Gastroesophageal sphincter (tissue), 4 donors: ENCODE data around the gene AQP6. TPM values are rescaled to one million over a fixed set of nuclear protein-coding genes. Genes with fewer than 3 reads are reported as not detected.

ENCODE experiments used
- ATAC-seq: fragments of 150-250 bp; one replicate; pipeline ENCODE4 v1.9.1; 2016; ENCODE audit warnings: mild to moderate bottlenecking, moderate library complexity
- H3K27ac ChIP-seq, 4 donors: fragments of 200-600 bp; sonication (generic) in 3 of 4; 1 replicate in 3 of 4; 2 replicates in 1 of 4; pipeline ENCODE4 v1.5.1; 2016 to 2019
- H3K27me3 ChIP-seq: fragments of 200-600 bp; sonication (generic); one replicate; pipeline ENCODE4 v1.5.1; 2019
- H3K36me3 ChIP-seq, 2 donors: fragments of 200-600 bp; sonication (generic); one replicate each; pipeline ENCODE4 v1.5.1; 2019; ENCODE audit warnings: control low read depth in 1 of 2
- H3K4me1 ChIP-seq, 3 donors: fragments of 200-600 bp; sonication (generic); 1 replicate in 2 of 3; 2 replicates in 1 of 3; pipeline ENCODE4 v1.5.1; 2016 to 2019; ENCODE audit warnings: control low read depth in 2 of 3
- H3K4me3 ChIP-seq, 2 donors: fragments of 200-600 bp; sonication (generic); one replicate each; pipeline ENCODE4 v1.5.1; 2019; ENCODE audit warnings: mild to moderate bottlenecking in 1 of 2, moderate library complexity in 1 of 2
- H3K9me3 ChIP-seq, 3 donors: fragments of 200-600 bp; sonication (generic); one replicate each; pipeline ENCODE4 v1.5.1; 2017 to 2019; ENCODE audit warnings: control low read depth in 2 of 3
- CTCF ChIP-seq, 4 experiments: fragments of 200-600 bp in 2 of 4; fragments of 450-650 bp in 2 of 4; sonication (generic) in 1 of 4; IDR thresholded peaks; one replicate each; pipeline ENCODE4 v1.5.1; 2017 to 2019; ENCODE audit warnings: antibody characterized with exemption in 4 of 4, mild to moderate bottlenecking in 2 of 4, moderate library complexity in 2 of 4
- EP300 ChIP-seq: sonication (generic); formaldehyde crosslinking; IDR thresholded peaks from one replicate; pipeline ENCODE4 v1.6.1; 2017; ENCODE audit warnings: antibody characterized with exemption, mild to moderate bottlenecking
- POLR2A ChIP-seq, 2 donors: fragments of 450-650 bp; IDR thresholded peaks; one replicate each; pipeline ENCODE4 v1.6.1; 2017; ENCODE audit warnings: antibody characterized with exemption in 2 of 2, mild to moderate bottlenecking in 2 of 2, moderate library complexity in 1 of 2
- POLR2AphosphoS5 ChIP-seq: sonication (generic); formaldehyde crosslinking; IDR thresholded peaks from one replicate; pipeline ENCODE4 v1.6.1; 2017; ENCODE audit warnings: antibody characterized with exemption
- WGBS, 2 donors: methylation state at CpG; one replicate each; pipeline ENCODE4 v1.1.5; 2018; ENCODE audit warnings: low coverage in 1 of 2; 5-methylcytosine and 5-hydroxymethylcytosine counted together
- total RNA-seq, 4 donors: library from RNA; depleted of rRNA; stranded (reverse); fragments of >200 nt; gene quantifications; one replicate each; pipeline ENCODE4 v1.1.0, GENCODE V29; 2016

Gene AQP6
- total RNA-seq, 4 donors from 2014 or later: not detected

GRCh38 chr12:49968471-49968870, 4.3 kb upstream of the AQP6 start:
- no peak for TF ChIP-seq EP300
- no peak for TF ChIP-seq POLR2AphosphoS5
- no peak for TF ChIP-seq CTCF (IDR thresholded peaks at IDR 0.05)
- TF ChIP-seq POLR2A (IDR thresholded peaks at IDR 0.05): no peak
- Histone ChIP-seq H3K4me3 (no peak overlapping the region), H3K27ac (peak overlapping the region in 1 of 4 donors; percentile 30), H3K4me1 (peaks cover 0 to 13% (median 8%) of the 10 kb centered on the region in 3 donors), H3K9me3 (no peaks in the 10 kb centered on the region), H3K27me3 (peaks cover 30% of the 10 kb centered on the region), H3K36me3 (no peaks in the 10 kb centered on the region)
- ATAC-seq: no peak
- WGBS, 2 donors: 60 to 100% methylated on average over 1 of the region's 6 CpGs

DNA sequence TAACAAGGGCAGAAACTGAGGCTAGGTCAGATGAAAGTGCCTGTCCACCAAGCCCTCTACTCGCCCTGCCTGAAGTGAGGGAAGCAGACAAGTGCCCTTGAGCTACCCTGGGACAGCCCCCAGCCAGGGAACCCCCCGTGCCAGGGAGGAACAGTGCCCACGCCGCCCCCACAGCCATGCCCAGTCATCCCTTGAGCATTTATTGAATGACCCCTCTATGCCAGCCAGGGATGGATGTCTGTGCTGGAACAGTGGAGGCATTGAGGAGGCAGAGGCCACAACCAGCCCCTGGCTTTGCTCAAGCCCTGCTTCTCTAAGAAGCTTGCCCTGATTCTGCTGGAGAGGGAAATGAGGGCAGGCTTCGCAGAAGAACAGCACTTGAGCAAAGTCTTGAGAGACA, 3.7 kb upstream of the AQP6 start:
- WGBS, 2 donors: 70 to 86% methylated on average over 1 to 5 of the region's 5 CpGs
- Histone ChIP-seq H3K27me3 (peaks cover 30% of the 10 kb centered on the region), H3K4me1 (peaks cover 0 to 15% (median 8%) of the 10 kb centered on the region in 3 donors), H3K27ac (peak overlapping the region in 1 of 4 donors; percentile 33), H3K36me3 (no peaks in the 10 kb centered on the region), H3K4me3 (no peak overlapping the region), H3K9me3 (no peaks in the 10 kb centered on the region)
- no peak for TF ChIP-seq EP300
- no peak for TF ChIP-seq POLR2A (IDR thresholded peaks at IDR 0.05)
- no peak for TF ChIP-seq POLR2AphosphoS5
- TF ChIP-seq CTCF (IDR thresholded peaks at IDR 0.05): no peak
- no peak for ATAC-seq

- no peak for ATAC-seq
- H3K4me3 ChIP-seq: no peak overlapping the region
- no peaks in the 10 kb centered on the region for H3K9me3 ChIP-seq
- 73 to 81% methylated on average over 10 to 12 of the region's 12 CpGs for WGBS, 2 donors
- peaks cover 30% of the 10 kb centered on the region for H3K27me3 ChIP-seq
- H3K27ac ChIP-seq: peak overlapping the region in 1 of 4 donors; percentile 33
- no peaks in the 10 kb centered on the region for H3K36me3 ChIP-seq
- TF ChIP-seq POLR2A (IDR thresholded peaks at IDR 0.05) (no peak), POLR2AphosphoS5 (no peak), CTCF (IDR thresholded peaks at IDR 0.05) (no peak), EP300 (no peak)
- H3K4me1 ChIP-seq: peaks cover 0 to 23% (median 14%) of the 10 kb centered on the region in 3 donors
These were observed 2.9 kb upstream of the AQP6 start for GRCh38 chr12:49969651-49970429.

- no peak for ATAC-seq
- peak overlapping the region in 1 of 4 donors; percentile 33 for H3K27ac ChIP-seq
- H3K4me3 ChIP-seq: no peak overlapping the region
- 63 to 69% methylated on average over 4 to 10 of the region's 10 CpGs for WGBS, 2 donors
- H3K9me3 ChIP-seq: no peaks in the 10 kb centered on the region
- no peaks in the 10 kb centered on the region for H3K36me3 ChIP-seq
- peaks cover 0 to 31% (median 16%) of the 10 kb centered on the region in 3 donors for H3K4me1 ChIP-seq
- no peak for TF ChIP-seq POLR2A (IDR thresholded peaks at IDR 0.05)
- TF ChIP-seq CTCF (IDR thresholded peaks at IDR 0.05): no peak
- TF ChIP-seq POLR2AphosphoS5: no peak
- TF ChIP-seq EP300: no peak
- H3K27me3 ChIP-seq: peaks cover 37% of the 10 kb centered on the region
These were observed 2.1 kb upstream of the AQP6 start for GRCh38 chr12:49970658-49971057.

GRCh38 chr12:49971141-49971540, 1.6 kb upstream of the AQP6 start:
- Histone ChIP-seq H3K4me1 (peaks cover 0 to 33% (median 16%) of the 10 kb centered on the region in 3 donors), H3K4me3 (no peak overlapping the region), H3K36me3 (no peaks in the 10 kb centered on the region), H3K27me3 (peaks cover 37% of the 10 kb centered on the region), H3K9me3 (no peaks in the 10 kb centered on the region), H3K27ac (no peak overlapping the region)
- ATAC-seq: no peak
- 100% methylated on average over 1 of the region's 6 CpGs; no CpG with 5 or more reads in 1 of the 2 donors for WGBS, 2 donors
- TF ChIP-seq POLR2A (IDR thresholded peaks at IDR 0.05): no peak
- TF ChIP-seq CTCF (IDR thresholded peaks at IDR 0.05): no peak
- no peak for TF ChIP-seq POLR2AphosphoS5
- no peak for TF ChIP-seq EP300
